Fibroblast of lung (primary cell): ENCODE measurements around the gene GRAPL. TPM values are rescaled to one million over a fixed set of nuclear protein-coding genes. Genes with fewer than 3 reads are reported as not detected.
"Not testable (repeated sequence)": the region's sequence is repeated elsewhere in the genome, so short reads cannot be mapped to it uniquely, and the experiment has no call there.

ENCODE experiments used
- DNase-seq, 2 donors: peaks; one replicate each; pipeline versions ENCODE4 v3.0.0 to v3.0.0-alpha.2; 2010; ENCODE audit warnings: low read depth in 2 of 2
- H2AFZ ChIP-seq: 2 replicates; pipeline ENCODE4 v1.5.1; 2012; ENCODE audit warnings: low read length, control low read depth, inconsistent platforms
- H3K27ac ChIP-seq: 2 replicates; pipeline ENCODE4 v1.5.1; 2011; ENCODE audit warnings: low read length, control low read depth; ENCODE audit not compliant: insufficient read depth
- H3K27me3 ChIP-seq: 2 replicates; pipeline ENCODE4 v1.5.1; 2011; ENCODE audit warnings: mild to moderate bottlenecking, low read length; ENCODE audit not compliant: control insufficient read depth, insufficient read depth
- H3K36me3 ChIP-seq: 2 replicates; pipeline ENCODE4 v1.5.1; 2011; ENCODE audit warnings: low read length; ENCODE audit not compliant: control insufficient read depth, insufficient read depth
- H3K4me1 ChIP-seq: 2 replicates; pipeline ENCODE4 v1.5.1; 2011; ENCODE audit warnings: low read length; ENCODE audit not compliant: control insufficient read depth, insufficient read depth; ENCODE audit errors: extremely low read depth
- H3K4me2 ChIP-seq: 2 replicates; pipeline ENCODE4 v1.5.1; 2011; ENCODE audit warnings: low read length, control low read depth; ENCODE audit not compliant: insufficient read depth; ENCODE audit errors: extremely low read depth
- H3K4me3 ChIP-seq, 4 experiments: fragments of 200-600 bp in 1 of 4; sonication (generic) in 1 of 4; replicated peaks in 1 of 4; 2 replicates each; pipeline ENCODE4 v1.5.1; 2011 to 2016; ENCODE audit warnings: low read length in 4 of 4, low read depth in 3 of 4, mild to moderate bottlenecking in 3 of 4, control low read depth in 2 of 4, inconsistent platforms in 1 of 4, mixed read lengths in 1 of 4; ENCODE audit not compliant: insufficient read depth in 1 of 4; ENCODE audit errors: control extremely low read depth in 1 of 4
- H3K79me2 ChIP-seq: 2 replicates; pipeline ENCODE4 v1.5.1; 2012; ENCODE audit warnings: mild to moderate bottlenecking, low read length, inconsistent platforms; ENCODE audit not compliant: control insufficient read depth, insufficient read depth
- H3K9ac ChIP-seq: 2 replicates; pipeline ENCODE4 v1.5.1; 2011; ENCODE audit warnings: mild to moderate bottlenecking, low read length, control low read depth; ENCODE audit not compliant: insufficient read depth
- H3K9me3 ChIP-seq: 2 replicates; pipeline ENCODE4 v1.5.1; 2012; ENCODE audit warnings: low read depth, low read length; ENCODE audit not compliant: control insufficient read depth, insufficient read depth
- H4K20me1 ChIP-seq: 2 replicates; pipeline ENCODE4 v1.5.1; 2011; ENCODE audit warnings: low read length; ENCODE audit not compliant: control insufficient read depth, insufficient read depth; ENCODE audit errors: extremely low read depth
- polyA plus RNA-seq, 2 donors: library from polyadenylated mRNA; depleted of rRNA in 1 of 2; stranded (reverse) in 1 of 2; unstranded in 1 of 2; fragments of >200 nt; gene quantifications; 2 replicates each; pipeline ENCODE4 v1.2.1, GENCODE V29; 2011 to 2012; ENCODE audit warnings: missing spikeins in 1 of 2
- total RNA-seq: library from RNA; depleted of rRNA; stranded (reverse); fragments of >200 nt; gene quantifications from 2 replicates; pipeline ENCODE4 v1.2.1, GENCODE V29; 2014

The GRAPL gene
- total and polyA plus RNA-seq, 2 donors (not counting 1 experiment from before 2014, with no cell fraction given), result 0.17 TPM; not detected in 1

DNA sequence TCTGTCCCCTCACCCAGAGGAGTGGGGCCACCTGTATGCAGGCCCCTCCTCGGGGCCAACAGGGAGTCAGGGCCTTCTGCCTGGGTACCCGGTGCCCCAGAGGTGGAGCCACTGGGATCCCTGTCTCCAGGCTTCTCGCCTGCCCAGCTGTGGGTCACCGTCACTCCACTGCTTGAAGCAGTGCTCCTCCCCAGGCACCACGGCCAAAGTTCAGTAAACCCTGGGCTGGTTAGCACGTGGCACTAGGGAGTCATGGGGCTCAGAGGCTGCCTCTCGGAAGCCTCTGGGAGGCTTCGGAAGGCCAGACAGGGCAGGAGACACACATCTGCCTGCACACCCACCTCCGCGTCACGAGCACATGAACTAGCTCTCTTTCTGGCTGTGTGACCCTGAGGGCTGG lies 18.1 kb downstream of the GRAPL start:
- not testable (repeated sequence) for H3K79me2 ChIP-seq, H3K9ac ChIP-seq, H3K27me3 ChIP-seq, H4K20me1 ChIP-seq, DNase-seq, H3K4me2 ChIP-seq, H3K4me3 ChIP-seq, H3K36me3 ChIP-seq, H2AFZ ChIP-seq, H3K27ac ChIP-seq, H3K9me3 ChIP-seq, H3K4me1 ChIP-seq

- not testable (repeated sequence) for H3K27me3 ChIP-seq, DNase-seq, H3K4me3 ChIP-seq, H3K4me1 ChIP-seq, H3K79me2 ChIP-seq, H3K36me3 ChIP-seq, H3K9me3 ChIP-seq, H3K4me2 ChIP-seq, H3K9ac ChIP-seq, H4K20me1 ChIP-seq, H2AFZ ChIP-seq, H3K27ac ChIP-seq
Observed at GRCh38 chr17:19150678-19151615, 23.6 kb downstream of the GRAPL start.

DNA sequence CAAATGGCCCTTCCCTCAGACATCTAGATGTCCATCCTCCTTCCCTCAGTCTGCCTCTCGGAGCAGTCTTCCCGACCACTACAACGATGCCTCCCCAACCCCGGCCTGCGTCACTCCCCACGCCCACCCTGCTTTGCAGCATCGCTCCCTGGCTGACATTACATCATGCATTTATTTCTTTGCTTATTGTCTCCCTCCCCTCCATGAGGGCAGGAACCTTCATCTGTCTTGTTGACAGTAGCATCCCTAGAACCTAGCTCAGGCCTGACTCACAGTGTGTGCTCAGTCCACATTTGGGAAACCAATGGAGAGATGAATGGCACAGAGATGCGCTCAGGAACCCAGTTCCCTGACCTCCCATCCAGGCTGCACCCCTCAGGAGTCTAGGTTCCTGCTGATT lies 30.2 kb downstream of the GRAPL start:
- H3K4me1 ChIP-seq, H3K36me3 ChIP-seq, H2AFZ ChIP-seq, DNase-seq, H3K4me2 ChIP-seq, H3K27me3 ChIP-seq, H3K4me3 ChIP-seq, H3K9ac ChIP-seq, H3K79me2 ChIP-seq, H4K20me1 ChIP-seq, H3K27ac ChIP-seq, H3K9me3 ChIP-seq: not testable (repeated sequence)

DNA sequence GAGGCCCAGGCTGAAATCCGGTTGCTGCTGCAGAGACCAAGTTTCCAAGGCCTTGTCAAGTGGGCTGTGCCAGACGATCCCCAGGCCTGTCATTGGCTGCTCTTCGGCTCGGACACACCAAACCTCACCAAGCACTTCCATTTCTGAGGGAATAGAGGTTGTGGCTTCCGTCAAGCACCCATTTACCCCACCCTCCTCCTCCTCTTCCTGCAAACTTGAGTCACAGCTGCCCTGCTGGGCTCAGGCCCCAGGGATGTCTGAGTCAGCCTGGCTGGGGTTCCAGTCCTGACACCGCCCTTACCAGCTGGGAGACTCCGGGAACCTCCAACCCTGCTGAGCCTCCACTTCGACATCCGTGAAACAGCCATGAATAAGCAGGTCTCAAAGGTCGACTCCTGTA lies 31.1 kb downstream of the GRAPL start:
- not testable (repeated sequence) for H3K4me1 ChIP-seq, H4K20me1 ChIP-seq, H3K27ac ChIP-seq, H3K9me3 ChIP-seq, H3K27me3 ChIP-seq, H3K9ac ChIP-seq, H3K4me3 ChIP-seq, H3K4me2 ChIP-seq, H3K79me2 ChIP-seq, DNase-seq, H2AFZ ChIP-seq, H3K36me3 ChIP-seq

DNA sequence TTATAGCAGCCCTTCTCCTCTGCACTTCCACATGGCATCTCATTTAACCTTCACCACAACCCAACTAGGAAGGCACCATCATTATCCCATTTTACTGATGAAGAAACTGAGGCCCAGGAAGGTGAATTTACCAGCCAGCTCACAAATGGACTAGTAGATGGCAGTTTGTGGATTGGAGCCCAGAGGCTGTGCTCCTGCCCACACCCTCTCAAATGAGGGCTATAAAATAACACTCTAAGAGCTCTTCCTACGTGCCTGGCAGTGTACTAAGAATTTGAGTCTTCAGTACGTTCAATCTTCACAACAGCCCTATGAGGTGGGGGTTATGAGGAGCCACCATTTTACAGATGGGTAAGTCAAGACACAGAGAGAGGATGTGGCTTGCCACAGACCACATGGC lies 31.5 kb downstream of the GRAPL start:
- H4K20me1 ChIP-seq, H3K4me1 ChIP-seq, DNase-seq, H3K9ac ChIP-seq, H3K9me3 ChIP-seq, H3K79me2 ChIP-seq, H3K4me3 ChIP-seq, H3K27me3 ChIP-seq, H2AFZ ChIP-seq, H3K4me2 ChIP-seq, H3K36me3 ChIP-seq, H3K27ac ChIP-seq: not testable (repeated sequence)

GRCh38 chr17:19161308-19162107 lies 34.1 kb downstream of the GRAPL start:
- not testable (repeated sequence) for H3K9ac ChIP-seq

More at GRCh38 chr17:19161308-19162107, 34.1 kb downstream of the GRAPL start:
- not testable (repeated sequence) for H3K4me1 ChIP-seq, H3K4me3 ChIP-seq, H3K27ac ChIP-seq, H3K9me3 ChIP-seq, DNase-seq, H3K36me3 ChIP-seq, H3K4me2 ChIP-seq, H2AFZ ChIP-seq, H3K27me3 ChIP-seq, H4K20me1 ChIP-seq, H3K79me2 ChIP-seq
